GM19239 (cell line): ENCODE measurements around the gene PDCD11.
"Not testable (repeated sequence)": the region's sequence is repeated elsewhere in the genome, so short reads cannot be mapped to it uniquely, and the experiment has no call there.

Experiments used
- DNase-seq: peaks from one replicate; pipeline ENCODE4 v3.0.0; 2011; ENCODE audit warnings: low spot score; ENCODE audit not compliant: insufficient read length
- FAIRE-seq: peaks from 2 replicates; lab custom pipeline; 2011; peaks lifted over from hg19 to GRCh38; lab: Jason Lieb, UNC

Gene PDCD11

DNA sequence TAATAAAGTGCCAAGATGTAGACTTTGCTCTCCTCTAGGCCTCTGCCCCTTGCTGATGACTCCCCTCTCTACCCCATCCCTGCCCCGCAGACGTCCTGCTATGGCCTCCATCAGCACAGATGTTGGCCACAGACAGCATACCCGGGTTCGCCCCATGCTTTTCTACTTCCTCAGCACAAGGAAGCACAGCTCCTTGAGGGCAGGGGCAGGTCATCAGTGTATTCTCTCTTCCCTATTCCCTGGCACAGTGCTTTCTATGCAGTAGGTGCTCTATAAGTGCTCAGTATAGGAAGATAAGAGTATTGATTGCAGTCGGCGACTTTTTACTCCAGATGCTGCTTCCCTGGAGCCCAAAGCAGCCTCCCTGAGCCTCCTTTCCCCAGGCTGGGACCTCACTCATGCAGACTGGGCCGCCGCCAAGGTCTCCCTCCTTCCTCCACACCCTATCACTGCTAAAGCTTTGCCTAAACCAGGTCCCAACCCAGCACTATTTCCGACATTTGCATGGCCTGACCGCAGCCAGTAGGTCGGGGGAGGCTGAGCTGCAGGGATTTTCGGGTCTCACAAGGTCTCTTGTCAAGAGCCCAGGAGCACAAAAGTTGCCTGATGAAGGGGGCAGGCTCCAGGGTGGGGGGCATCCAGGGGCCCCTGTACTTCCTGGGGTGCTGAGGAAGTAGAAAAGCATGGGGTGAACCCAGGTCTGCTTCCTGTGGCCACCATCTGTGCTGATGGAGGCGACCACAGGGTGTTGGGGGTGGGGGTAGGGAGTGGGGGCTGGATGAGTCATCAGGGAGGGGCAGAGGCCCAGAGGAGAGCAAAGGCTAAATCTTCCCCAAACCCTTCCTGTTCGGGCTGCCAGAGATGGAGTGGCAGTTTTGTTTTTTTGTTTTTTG, 74.6 kb downstream of the PDCD11 start:
- DNase-seq (peak; percentile 72), FAIRE-seq (peak; percentile 99)

DNA sequence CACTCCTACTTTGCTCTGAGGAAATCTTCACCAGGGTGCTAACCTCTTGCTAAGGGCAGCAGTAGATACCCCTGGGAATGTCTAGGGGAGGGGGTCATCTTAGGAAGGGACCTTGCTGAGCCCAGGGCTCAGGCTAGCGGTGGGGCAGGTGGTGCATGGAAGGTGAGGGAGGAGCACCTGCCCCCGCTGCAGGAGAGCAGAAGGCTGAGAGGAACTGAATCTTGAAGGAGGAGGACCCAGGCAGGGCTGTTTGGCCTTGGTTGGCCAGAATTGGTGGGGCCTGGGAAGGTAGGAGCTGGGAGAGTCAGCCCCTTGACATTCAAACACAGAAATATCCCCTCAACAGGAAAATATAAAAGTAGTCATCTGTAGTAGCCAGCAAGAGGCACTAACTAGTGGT, 75.6 kb downstream of the PDCD11 start:
- no peak for DNase-seq
- FAIRE-seq = peak; percentile 80

DNA sequence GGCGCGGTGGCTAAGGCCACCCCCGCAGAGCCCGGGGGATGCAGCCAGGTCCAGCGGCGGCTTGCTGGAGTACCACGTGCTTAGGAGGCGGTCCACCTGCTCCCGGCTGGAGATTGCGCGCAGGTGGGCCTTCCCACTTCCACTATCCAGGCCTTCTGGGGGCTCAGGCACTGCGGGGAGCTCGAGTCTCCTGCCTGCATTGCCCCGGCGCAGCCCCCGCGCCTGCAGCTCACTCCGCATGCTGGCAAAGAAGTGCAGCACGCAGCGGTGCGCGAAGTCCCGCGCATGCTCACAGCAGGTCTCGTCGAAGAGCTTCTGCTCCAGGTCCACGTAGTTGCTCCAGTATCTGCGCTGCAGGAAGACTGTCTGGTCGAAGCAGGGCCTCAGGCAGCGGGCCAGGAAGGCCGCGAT, 76.8 kb downstream of the PDCD11 start:
- no peak for DNase-seq
- FAIRE-seq = no peak

DNA sequence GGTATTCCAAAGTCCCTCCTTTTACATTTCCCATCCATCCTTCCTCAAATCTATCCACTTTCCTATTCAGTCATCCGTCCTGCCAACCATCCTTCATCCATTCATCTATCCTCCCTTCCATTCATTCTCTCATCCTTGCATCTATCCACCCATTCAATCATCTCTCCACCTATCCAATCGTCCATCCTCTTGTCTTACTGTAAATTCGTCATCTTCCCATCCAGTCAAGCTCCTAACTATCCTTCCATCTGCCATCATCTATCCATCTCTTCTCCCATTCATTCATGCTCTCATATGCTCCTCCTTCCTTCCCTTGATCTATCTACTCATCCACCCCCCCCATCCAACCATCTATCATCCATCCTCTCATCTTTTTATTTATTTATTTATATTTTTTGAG, 77.7 kb downstream of the PDCD11 start:
- FAIRE-seq (no peak), DNase-seq (no peak)

DNA sequence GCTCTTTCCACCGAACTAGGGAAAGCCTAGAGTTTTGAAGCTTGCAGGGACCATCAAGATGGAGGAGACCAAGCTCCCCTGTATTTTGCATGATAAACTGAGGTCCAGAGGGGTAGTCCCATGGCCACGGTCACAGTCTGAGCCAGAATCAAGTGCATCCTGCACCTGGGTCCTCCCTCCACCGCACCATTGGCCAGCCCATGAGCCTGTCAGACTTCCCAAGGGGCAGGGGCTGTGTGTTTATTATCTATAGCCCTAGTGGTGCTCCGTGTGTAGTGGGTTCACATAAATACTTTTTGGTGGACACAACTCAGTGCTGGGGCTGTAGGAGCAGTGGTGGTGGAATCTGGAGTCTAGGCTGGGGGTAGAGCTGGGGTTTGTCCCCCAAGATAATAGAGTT, 79.0 kb downstream of the PDCD11 start:
- no peak for DNase-seq
- no peak for FAIRE-seq

DNA sequence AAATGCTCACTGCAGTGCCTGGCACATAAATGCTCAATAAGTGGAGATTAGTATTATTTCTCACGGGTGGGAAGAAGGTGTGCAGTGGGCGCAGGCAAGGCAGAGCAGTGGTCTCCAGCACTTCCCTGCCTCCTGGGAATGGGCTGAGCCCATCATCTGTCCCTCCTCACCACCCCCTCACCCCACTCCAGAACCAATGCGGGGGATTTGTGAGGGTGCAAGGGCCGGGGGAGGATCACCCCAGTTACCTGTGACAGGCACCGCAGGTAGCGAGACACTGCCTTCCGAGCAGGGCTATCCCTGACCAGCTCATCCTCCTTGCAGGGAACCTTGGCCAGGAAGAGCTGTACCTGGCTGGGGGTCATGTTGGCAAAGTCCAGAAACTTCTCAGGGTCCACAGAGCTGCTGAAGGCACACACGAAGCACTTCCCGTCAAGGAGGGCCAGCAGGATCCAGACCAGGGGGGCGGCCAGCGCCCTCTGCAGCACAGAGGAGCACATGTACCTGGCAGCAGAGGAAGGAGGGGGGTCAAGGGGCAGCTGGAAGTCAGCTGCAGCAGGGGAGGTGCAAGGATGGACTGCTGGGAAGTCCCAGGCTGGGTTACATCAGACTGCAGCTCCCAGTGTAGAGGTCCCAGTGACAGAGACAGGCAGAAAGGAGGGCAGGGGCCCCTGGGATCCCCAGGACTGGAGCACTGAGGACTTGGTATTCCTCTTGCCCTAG, 79.8 kb downstream of the PDCD11 start:
- no peak for DNase-seq
- FAIRE-seq = no peak

DNA sequence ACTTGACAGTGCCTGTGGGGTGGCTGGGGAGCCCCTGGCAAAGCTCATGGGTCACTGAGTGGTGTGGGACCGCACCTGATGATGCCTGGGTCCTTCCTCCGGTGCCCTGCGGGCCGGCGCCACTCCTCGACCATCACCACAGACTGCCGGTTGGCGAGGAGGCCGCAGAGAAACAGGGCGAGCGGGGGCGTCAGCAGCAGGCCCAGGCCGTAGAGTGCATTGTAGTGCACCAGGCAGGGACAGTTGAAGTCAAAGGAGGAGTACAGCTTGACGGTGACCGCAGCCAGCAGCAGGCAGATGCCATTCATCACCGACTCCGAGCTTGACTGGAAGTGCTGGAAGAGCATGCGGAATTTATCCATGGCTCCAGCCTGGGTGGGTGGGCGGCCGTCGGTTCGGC, 82.2 kb downstream of the PDCD11 start:
- no peak for FAIRE-seq
- no peak for DNase-seq

DNA sequence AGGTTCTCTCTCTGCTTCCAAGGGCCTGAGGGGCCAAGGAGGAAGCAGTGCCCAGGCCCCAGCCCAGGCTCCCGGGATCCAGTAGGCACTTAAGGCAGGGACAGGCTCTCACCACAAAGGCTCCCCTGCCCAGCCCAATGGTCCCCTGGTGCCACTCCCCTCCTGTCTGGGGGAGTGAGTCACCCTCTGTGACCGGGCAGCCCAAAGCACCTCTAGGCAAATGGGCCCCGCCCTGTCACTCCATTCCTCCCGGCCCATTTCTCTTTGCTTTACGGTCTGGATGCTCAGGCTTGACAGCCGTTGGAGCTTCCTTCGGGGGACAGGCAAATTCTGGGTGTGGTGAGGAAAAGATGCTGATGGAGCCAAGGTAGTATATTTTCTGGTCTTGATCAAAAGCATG, 82.7 kb downstream of the PDCD11 start, which contains the start of gene CALHM3:
Gene CALHM3 (minus strand): TSS at position 106 of the 400 bp plus-strand sequence. CDS start 208 bp downstream, outside the sequence.
- FAIRE-seq (no peak), DNase-seq (no peak)

DNA sequence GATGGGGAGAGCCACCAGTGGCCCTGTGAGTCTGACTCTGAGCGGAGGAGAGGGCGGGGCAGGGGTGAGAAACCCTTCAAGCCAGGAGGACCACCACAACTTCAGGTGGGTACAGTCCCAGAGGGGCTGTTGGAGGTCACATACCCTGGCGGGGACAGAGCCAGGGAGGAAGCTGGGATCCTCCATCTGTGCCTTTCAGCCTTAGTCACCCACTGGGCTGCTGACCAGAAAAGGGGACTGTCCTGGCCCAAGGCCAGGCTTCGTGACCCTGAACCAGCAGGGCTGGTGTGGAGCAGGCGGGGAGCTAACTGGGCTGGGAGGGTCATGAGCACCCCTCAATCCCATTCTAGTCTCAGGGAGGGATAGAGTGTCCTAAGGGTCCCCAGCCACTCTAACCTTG, 84.1 kb downstream of the PDCD11 start:
- DNase-seq (no peak), FAIRE-seq (no peak)

DNA sequence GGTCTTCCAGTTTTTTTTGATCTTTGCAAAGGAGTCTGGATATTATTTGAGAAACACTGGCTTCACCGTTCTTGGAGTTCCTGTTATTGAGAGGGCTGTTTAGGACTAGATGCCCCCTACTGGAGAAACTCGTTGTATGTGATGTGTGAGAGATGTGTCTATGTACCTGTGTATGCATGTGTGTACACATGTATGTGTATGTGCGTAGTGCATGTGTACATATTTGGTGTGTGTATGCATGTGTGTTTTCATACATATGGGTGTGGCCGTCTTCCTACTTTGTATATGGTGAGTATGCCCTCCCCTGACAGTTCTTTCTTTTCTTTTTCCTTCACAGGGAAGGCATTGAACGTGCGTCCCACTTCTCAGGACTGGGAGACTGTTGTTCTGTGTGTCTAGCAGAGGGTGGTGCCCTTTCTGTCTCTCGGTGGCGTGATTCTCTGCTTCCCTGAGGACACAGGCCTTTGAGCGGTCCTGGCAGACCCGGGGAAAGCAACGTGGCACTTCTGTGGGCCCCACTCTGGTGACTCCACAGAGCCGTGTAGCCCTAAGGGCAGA, 85.6 kb downstream of the PDCD11 start:
- FAIRE-seq (peak; percentile 98), DNase-seq (peak; percentile 67)

DNA sequence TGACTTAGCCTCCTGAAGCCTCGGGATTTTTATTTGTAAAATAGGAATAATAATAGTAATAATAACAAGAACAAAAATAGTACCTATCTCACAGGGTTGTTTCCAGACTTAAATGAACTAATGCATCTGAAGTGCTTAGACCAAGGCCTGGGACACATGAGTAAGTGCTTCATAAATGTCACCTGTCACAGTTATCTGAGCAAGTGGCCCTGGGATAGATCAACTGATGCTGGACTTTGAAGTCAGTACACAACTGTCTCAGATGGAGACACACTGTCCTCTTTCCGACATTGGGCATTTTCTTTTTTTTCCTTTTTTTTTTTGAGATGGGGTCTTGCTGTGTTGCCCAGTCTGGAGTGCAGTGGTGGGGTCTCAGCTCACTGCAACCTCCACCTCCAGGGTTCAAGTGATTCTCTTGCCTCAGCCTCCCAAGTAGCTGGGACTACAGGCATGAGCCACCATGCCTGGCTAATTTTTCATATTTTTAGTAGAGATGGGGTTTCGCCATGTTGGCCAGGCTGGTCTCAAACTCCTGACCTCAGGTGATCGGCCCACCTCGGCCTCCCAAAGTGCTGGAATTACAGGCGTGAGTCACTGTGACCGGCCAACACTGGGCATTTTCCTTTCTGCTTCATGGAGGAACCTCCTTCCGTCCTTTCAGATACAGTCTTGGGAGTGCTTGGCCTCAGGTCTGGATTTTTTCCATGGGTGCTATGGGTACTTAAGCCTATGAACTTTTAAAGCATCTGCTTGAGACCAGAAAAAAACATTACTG, 90.4 kb downstream of the PDCD11 start:
- not testable (repeated sequence) for DNase-seq, FAIRE-seq

DNA sequence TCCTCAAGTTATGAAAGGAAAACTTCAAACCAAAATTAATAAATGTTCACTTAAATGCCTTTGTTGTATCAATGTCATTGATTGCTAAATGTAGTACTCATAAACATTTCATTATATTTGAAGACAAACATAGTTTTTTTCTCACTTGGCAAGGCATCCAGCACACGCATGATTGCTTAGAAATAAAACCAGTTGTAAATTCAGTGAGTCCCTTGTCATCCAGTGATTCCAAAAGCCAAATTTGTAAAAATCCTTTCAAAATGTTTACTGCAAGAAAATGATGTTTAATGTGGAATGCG, 90.9 kb downstream of the PDCD11 start:
- FAIRE-seq = no peak
- no peak for DNase-seq

DNA sequence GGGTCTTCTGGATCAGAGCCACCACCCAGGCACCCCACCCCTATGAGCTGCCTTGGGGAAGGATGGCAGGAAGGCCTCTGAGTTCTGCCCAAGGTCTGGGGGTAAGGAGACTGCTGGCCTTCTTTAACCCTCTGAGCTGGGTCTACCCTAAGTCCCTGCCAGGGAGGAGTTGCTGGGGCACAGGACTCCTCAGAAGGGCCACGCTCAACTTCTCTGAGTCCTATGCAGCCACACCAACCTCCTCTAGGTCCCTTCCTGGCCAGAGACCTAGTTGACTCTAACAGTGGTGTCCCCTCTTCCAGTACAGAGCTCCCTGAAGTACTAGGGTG, 94.5 kb downstream of the PDCD11 start:
- no peak for DNase-seq
- FAIRE-seq = no peak

DNA sequence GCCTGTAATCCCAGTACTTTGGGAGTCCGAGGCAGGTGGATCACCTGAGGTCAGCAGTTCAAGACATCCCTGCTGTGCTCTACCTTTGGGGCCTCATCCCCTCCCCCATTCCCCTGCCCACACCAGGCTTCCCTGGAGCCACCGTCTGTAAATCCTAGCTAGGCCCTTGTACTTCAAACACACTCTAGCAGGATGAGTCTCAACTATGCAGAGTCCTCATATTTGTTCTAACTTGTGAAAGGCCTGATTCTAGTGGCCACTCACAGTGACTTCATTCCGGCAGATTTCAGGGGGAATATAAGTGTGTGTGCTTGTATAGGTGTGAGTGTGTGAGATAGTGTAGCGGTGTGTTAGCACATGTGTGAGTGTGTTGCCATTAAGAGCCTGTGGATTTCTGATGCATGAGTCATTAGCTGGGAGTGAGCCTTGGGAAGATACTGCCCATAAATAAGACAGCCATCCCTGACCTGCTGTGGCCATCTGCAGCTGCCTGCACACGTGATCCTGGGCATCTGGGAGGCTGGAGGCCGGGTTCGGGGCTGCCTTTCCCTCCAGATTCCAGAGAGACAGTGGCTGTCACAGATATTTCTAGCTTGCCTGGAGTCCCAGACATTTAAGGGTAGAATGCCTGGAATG, 95.4 kb downstream of the PDCD11 start:
- FAIRE-seq (no peak), DNase-seq (no peak)

DNA sequence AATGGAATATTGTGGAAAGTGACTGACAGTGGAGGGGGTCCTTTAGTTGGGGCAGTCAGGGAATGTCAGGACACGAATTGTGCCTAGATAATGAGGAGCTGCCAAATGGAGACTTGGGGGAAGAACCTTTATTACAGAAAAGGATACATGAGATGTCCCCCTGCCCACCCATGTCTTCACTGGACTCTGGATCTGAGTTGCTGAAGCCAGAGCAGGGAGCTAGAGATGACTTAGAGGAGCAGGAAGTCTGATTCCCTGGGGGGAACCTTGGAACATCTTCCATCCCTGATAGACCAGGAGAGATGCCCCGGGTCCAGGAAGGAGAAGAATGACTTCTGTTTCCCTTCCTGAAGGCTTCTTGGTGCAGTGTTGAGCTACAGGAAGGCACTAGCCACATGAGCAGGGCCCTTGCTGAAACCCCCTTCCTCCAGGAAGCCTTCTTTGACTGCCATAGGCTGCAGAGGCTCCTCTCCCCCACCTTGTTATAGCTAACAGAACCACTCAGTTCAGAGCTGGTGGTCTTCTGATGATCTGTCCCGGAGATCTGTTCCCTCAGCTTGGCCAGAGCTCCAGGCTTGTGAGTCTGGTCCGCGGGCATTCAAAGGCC, 96.3 kb downstream of the PDCD11 start:
- no peak for DNase-seq
- FAIRE-seq = no peak

DNA sequence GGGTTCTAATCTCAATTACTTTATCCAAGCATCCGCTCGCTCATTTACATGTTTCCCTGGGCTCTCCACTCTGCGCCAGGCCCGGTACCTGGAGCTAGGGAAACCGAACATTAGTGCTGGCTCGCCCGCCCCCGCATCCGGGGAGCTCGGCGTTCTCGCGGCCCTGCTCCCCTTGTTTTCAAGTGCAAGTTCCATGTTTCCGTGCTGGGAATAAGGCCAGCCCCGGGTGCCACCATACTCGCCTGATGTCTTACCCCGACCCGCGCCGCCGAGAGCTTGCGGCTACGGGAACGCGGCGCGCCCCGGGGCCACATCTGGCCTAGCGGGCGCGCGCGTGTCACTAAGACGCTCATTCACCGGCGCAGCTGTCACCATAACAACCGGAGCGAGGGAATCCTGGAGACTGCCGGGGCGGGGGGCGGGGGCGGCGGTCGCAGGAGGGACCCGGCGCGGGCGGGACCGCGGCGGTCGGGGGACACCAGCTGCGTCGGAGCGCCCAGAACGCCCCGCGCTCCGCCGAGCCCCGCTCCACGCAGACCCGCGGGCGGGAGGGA, 97.0 kb downstream of the PDCD11 start, which contains the start of gene NEURL1:
Gene NEURL1 (plus strand): TSS at position 344 of the 554 bp plus-strand sequence. CDS start 683 bp downstream, outside the sequence.
- DNase-seq (no peak), FAIRE-seq (no peak)

DNA sequence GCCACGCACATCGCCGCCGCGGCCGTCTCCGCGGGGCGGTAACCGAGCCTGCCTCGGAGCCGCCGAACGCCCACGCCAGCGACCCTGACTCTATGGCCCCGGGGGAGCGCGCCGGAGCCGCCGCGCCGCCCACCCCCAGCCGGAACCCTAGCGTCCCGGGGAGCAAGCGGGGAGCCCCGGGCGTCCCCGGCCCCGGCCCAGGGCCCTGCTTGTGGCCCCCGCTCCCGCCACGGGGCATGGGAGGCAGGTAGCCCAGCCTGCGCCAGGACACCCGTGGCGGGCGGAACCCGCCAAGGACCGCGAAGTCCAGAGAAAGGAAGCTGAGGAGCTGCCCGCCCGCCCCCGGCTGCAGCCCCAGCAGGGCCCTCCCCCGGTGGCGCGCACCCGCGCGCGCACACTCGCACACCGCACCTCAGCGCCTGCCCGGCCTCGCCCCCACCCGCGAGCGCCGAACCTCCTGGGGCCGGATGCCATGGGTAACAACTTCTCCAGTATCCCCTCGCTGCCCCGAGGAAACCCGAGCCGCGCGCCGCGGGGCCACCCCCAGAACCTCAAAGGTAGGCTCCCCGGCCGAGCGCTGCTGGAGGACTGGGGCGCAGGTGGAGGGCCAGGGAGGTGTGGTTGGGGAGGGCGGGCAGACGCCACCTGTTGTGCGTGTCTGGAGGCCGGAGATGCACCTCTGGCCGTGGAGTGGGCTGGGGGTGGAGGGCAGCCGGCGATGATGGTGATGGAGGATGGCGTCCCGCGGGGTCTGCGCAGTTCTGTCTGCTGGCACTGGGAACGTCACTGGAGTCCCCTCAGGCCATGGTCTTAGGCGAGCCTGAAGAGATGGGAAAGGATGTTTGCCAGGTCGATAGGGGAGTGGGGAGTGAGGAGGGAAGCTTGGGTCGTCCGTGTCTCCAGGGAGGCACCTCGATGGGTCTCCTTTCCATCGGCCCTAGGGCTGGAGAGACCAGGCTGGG, 97.8 kb downstream of the PDCD11 start:
- FAIRE-seq = no peak

DNA sequence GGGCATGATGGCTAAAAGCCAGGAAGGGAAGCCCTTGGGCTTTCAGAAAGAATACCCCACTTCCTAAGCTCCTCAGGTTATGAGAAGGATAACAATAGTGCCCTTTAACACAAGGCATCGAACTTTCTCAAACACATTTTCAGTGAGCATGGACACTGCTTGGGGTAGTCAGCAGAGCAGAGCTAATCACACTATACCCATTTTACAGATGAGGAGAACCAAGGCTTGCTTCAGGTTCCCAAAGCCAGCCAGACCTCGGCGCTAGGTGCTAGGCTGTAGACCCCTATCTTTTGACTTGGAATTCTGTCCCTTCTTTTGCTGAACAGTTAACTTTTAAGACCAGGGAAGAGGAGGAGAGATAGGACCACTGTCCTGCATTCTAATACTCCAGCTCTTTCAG, 98.9 kb downstream of the PDCD11 start:
- FAIRE-seq (no peak), DNase-seq (no peak)

More for the DNA sequence above, 97.8 kb downstream of the PDCD11 start:
- no peak for DNase-seq
